Progenitor cell of endocrine pancreas (in vitro differentiated cells): ENCODE measurements around the gene TMSB10. TPM values are rescaled to one million over a fixed set of nuclear protein-coding genes. Genes with fewer than 3 reads are reported as not detected.

Experiments used
- DNase-seq: peaks from one replicate; pipeline ENCODE4 v3.0.0; 2021; ENCODE audit warnings: low spot score; ENCODE audit not compliant: unreplicated experiment
- H3K27ac Mint-ChIP-seq: 2 replicates; pipeline ENCODE4 v1.8.0; 2021; ENCODE audit warnings: mild to moderate bottlenecking, moderate library complexity, mixed read lengths
- H3K27me3 Mint-ChIP-seq: 2 replicates; pipeline ENCODE4 v1.8.0; 2021; ENCODE audit warnings: mixed read lengths
- H3K36me3 Mint-ChIP-seq: 2 replicates; pipeline ENCODE4 v1.8.0; 2022; ENCODE audit warnings: mixed read lengths; ENCODE audit not compliant: insufficient read depth
- H3K4me1 Mint-ChIP-seq: 2 replicates; pipeline ENCODE4 v1.8.0; 2021; ENCODE audit warnings: low read depth, mixed read lengths
- H3K4me3 Mint-ChIP-seq: 2 replicates; pipeline ENCODE4 v1.8.0; 2021; ENCODE audit warnings: low read depth, mild to moderate bottlenecking, moderate library complexity, mixed read lengths
- H3K9me3 Mint-ChIP-seq: 2 replicates; pipeline ENCODE4 v1.8.0; 2021; ENCODE audit warnings: low read depth, mixed read lengths
- CTCF ChIP-seq: fragments of 200-600 bp; sonication (generic); IDR thresholded peaks from one replicate; pipeline ENCODE4 v1.5.0; 2021; ENCODE audit warnings: antibody characterized with exemption, mild to moderate bottlenecking; ENCODE audit not compliant: unreplicated experiment
- total RNA-seq: library from RNA; stranded (reverse); gene quantifications from 2 replicates; pipeline ENCODE4 v1.2.1, GENCODE V29; 2021

The TMSB10 gene
- total RNA-seq, 1 donor from 2014 or later = 2,136 TPM

GRCh38 chr2:84947010-84947593 is 41.6 kb downstream of the TMSB10 start:
- Mint-ChIP-seq H3K4me1 (peaks cover 6% of the 10 kb centered on the region), H3K4me3 (no peak overlapping the region), H3K9me3 (no peaks in the 10 kb centered on the region), H3K27ac (no peak overlapping the region), H3K36me3 (no peaks in the 10 kb centered on the region), H3K27me3 (no peaks in the 10 kb centered on the region)
- TF ChIP-seq CTCF = no peak
- no peak for DNase-seq

- no peak overlapping the region for H3K27ac Mint-ChIP-seq
- H3K36me3 Mint-ChIP-seq = no peaks in the 10 kb centered on the region
- H3K27me3 Mint-ChIP-seq = no peaks in the 10 kb centered on the region
- H3K4me1 Mint-ChIP-seq = peaks cover 12% of the 10 kb centered on the region
- no peaks in the 10 kb centered on the region for H3K9me3 Mint-ChIP-seq
- no peak overlapping the region for H3K4me3 Mint-ChIP-seq
- no peak for DNase-seq
- TF ChIP-seq CTCF = no peak
These were observed 48.1 kb downstream of the TMSB10 start for GRCh38 chr2:84953535-84953934.

DNA sequence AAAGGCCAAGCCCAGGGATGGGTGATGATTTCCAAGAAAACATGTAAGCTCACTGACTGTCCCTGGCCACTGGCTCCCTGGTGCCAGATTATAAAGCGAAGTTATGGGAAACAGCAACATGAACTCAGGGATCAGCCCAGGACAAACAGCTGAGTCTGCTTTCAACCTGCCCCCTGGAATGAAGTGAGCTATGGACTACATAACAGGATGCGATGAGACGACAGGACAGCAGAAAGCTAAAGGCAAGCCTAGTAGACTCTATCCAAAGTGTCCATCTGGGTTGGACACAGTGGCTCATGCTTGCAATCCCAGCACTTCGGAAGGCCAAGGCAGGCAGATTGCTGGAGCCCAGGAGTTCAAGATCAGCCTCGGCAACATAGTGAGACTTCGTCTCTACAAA is 48.9 kb downstream of the TMSB10 start:
- no peak for DNase-seq
- H3K4me3 Mint-ChIP-seq = no peak overlapping the region
- H3K9me3 Mint-ChIP-seq = no peaks in the 10 kb centered on the region
- no peaks in the 10 kb centered on the region for H3K27me3 Mint-ChIP-seq
- no peak overlapping the region for H3K27ac Mint-ChIP-seq
- H3K36me3 Mint-ChIP-seq = no peaks in the 10 kb centered on the region
- no peak for TF ChIP-seq CTCF
- H3K4me1 Mint-ChIP-seq = peaks cover 18% of the 10 kb centered on the region

Other genes starting within 250 kb of the TMSB10 start
- gene TRABD2A, start 24.6 kb upstream of the TMSB10 start, total RNA-seq = 1.4 and 2.0 TPM in 2 replicates
- 61.3 and 62.1 TPM in 2 replicates for gene KCMF1, start 65.5 kb downstream of the TMSB10 start, total RNA-seq
- gene TCF7L1, start 227.7 kb downstream of the TMSB10 start, total RNA-seq = 57.2 and 62.7 TPM in 2 replicates